HEK293 (cell line): ENCODE measurements around the gene ARGLU1.

ENCODE experiments used
- ZNF292 ChIP-seq: fragments of 450-650 bp; formaldehyde crosslinking; IDR thresholded peaks from 2 replicates; pipeline ENCODE4 v1.5.1; 2016; ENCODE audit warnings: low read depth, missing biosample characterization, missing genetic modification characterization, borderline replicate concordance
- TF ChIP-seq, protein P1 (sequence below): fragments of 450-650 bp; formaldehyde crosslinking; IDR thresholded peaks from 2 replicates; pipeline ENCODE4 v1.5.1; 2017; ENCODE audit warnings: missing biosample characterization, missing genetic modification characterization
- TF ChIP-seq, protein P2 (sequence below): fragments of 450-650 bp; formaldehyde crosslinking; IDR thresholded peaks from 2 replicates; pipeline ENCODE4 v1.5.1; 2016; ENCODE audit warnings: missing biosample characterization, missing genetic modification characterization

DNA sequence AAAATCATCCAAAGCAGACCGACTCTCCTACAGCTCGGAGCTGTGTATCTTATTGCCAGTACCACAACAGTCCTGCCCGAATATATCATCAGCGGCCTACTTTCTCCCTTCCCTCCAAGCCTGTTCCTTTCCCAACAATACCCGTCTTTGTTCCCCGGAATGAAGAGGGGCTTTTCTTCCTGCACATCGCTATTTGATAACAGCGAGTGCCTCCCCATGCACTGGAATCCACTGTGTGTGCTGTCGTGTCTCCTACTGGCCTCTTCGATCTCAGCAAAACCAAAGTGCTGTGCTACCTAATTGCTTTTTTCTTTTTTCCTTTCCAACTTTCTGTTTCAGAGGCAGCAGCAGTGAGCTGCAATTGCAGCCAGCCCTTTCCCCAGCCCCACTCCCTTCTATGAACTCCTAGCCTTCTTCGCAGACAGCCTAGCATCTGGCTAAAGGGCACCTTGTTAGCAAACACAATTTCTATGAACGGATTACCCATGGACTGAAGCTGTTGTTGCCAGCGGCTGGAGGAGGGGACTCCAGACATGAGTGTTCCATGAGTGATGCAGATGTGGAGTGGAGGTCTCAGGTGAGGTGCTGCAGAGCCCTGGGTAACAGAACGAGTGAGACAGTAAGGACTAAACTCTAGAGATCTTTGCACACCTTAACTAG lies 75.9 kb downstream of the ARGLU1 start:
- TF ChIP-seq ZNF292 (tag by site-specific recombination) = no peak
- TF ChIP-seq, protein P1, sequence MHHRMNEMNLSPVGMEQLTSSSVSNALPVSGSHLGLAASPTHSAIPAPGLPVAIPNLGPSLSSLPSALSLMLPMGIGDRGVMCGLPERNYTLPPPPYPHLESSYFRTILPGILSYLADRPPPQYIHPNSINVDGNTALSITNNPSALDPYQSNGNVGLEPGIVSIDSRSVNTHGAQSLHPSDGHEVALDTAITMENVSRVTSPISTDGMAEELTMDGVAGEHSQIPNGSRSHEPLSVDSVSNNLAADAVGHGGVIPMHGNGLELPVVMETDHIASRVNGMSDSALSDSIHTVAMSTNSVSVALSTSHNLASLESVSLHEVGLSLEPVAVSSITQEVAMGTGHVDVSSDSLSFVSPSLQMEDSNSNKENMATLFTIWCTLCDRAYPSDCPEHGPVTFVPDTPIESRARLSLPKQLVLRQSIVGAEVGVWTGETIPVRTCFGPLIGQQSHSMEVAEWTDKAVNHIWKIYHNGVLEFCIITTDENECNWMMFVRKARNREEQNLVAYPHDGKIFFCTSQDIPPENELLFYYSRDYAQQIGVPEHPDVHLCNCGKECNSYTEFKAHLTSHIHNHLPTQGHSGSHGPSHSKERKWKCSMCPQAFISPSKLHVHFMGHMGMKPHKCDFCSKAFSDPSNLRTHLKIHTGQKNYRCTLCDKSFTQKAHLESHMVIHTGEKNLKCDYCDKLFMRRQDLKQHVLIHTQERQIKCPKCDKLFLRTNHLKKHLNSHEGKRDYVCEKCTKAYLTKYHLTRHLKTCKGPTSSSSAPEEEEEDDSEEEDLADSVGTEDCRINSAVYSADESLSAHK (tag by site-specific recombination) = no peak
- TF ChIP-seq, protein P2, sequence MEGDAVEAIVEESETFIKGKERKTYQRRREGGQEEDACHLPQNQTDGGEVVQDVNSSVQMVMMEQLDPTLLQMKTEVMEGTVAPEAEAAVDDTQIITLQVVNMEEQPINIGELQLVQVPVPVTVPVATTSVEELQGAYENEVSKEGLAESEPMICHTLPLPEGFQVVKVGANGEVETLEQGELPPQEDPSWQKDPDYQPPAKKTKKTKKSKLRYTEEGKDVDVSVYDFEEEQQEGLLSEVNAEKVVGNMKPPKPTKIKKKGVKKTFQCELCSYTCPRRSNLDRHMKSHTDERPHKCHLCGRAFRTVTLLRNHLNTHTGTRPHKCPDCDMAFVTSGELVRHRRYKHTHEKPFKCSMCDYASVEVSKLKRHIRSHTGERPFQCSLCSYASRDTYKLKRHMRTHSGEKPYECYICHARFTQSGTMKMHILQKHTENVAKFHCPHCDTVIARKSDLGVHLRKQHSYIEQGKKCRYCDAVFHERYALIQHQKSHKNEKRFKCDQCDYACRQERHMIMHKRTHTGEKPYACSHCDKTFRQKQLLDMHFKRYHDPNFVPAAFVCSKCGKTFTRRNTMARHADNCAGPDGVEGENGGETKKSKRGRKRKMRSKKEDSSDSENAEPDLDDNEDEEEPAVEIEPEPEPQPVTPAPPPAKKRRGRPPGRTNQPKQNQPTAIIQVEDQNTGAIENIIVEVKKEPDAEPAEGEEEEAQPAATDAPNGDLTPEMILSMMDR (tag by site-specific recombination) = no peak
